Neural progenitor cell (in vitro differentiated cells): ENCODE data around the gene GAGE13.

Experiments used
- CTCF ChIP-seq: fragments of 200-600 bp; sonication (generic); IDR thresholded peaks from 2 replicates; pipeline ENCODE4 v1.5.1; 2017; ENCODE audit warnings: antibody characterized with exemption, mild to moderate bottlenecking
- EZH2phosphoT487 ChIP-seq: fragments of 200-600 bp; sonication (generic); IDR thresholded peaks from 2 replicates; pipeline ENCODE4 v1.6.1; 2017; ENCODE audit warnings: antibody characterized with exemption

GRCh38 chrX:49308604-49309269 lies 22.6 kb upstream of the GAGE13 start:
- TF ChIP-seq CTCF: no peak
- TF ChIP-seq EZH2phosphoT487: no peak
